ENCODE results near the gene OR2V1.
"Not testable (repeated sequence)": the region's sequence is repeated elsewhere in the genome, so short reads cannot be mapped to it uniquely, and the experiment has no call there.

Gene OR2V1, protein sequence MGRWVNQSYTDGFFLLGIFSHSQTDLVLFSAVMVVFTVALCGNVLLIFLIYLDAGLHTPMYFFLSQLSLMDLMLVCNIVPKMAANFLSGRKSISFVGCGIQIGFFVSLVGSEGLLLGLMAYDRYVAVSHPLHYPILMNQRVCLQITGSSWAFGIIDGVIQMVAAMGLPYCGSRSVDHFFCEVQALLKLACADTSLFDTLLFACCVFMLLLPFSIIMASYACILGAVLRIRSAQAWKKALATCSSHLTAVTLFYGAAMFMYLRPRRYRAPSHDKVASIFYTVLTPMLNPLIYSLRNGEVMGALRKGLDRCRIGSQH

DNA sequence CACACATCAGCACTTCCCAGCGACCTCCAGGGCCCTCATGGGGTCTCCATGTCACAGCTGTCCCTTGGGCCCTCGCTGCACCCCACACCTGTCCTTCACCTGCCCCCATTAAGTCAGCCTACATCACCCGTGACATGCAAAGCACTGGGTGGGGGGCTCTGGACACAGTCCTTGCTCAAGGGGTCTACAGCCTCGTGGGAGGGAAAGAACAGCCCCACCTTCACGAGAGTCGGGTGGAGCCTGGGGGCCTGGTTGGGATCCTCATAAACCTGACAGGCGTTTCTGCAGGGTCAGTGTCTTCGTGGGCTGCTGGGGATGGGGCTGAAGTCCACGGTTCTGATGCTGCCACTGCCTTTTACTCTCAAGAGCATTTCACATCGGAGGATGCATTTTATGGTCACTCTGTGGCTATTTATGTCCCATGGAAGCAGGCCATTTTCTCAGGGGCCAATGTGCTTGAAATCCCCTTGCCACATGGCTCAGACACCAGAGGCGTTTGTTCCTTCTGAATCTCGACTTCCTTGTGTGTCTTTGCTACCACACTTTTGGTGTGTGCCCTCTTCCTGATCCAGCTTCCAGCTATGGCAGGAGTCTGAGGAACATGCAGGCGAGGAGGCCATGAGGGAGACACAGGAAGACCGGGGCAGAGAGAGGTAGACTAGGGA is at the start of gene OR2V1:
Gene OR2V1, minus strand, starts transcription at position 338 of the 665 bp plus-strand sequence. CDS start 5,865 bp downstream, outside the sequence.
- H3K9ac ChIP-seq = no peak within 1 kb of the TSS
- 0 out of 22 replicates have a peak, but pooled peaks cover 0 to 6% (median 0%) of the 10 kb centered on the region in 11 experiments for H3K27me3 ChIP-seq
- no peak within 1 kb of the TSS for H3K27ac ChIP-seq
- peaks cover 0 to 4% (median under 1%) of the 10 kb centered on the region in 11 experiments; a peak in 8 of 22 replicates for H3K9me3 ChIP-seq (replicated peaks in 1 of 11)
- no peak for TF ChIP-seq Cebpa-rat (IDR thresholded peaks at IDR 0.05)
- no peaks in the 10 kb centered on the region for H3K36me3 ChIP-seq
- peak within 1 kb of the TSS in 9 of 11 experiments; percentile 21 to 83 (median 63); a peak in 19 of 22 replicates for H3K4me2 ChIP-seq
- peaks cover 39 to 69% (median 49%) of the 10 kb centered on the region in 10 experiments for H3K4me1 ChIP-seq
- H3K4me3 ChIP-seq = no peak within 1 kb of the TSS
- H4K20me1 ChIP-seq = no peaks in the 10 kb centered on the region

DNA sequence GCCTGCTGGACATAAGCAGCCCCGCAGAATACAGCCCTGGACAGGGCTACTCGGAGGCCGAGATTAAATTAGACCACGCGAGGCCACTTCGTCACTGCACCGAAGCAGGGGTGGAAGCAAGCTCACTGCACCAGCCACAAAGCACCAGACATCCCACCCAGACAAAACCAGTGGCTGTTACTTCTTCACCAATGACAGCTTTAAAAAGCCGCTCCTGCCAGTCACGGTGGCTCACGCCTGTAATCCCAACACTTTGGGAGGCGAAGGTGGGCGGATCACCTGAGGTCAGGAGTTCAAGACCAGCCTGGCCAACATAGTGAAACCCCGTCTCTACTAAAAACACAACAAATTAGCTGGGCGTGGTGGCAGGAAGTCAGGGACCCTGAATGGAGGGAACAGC is 46.6 kb upstream of the OR2V1 start:
- H3K4me1 ChIP-seq = peaks cover 21 to 38% (median 33%) of the 10 kb centered on the region in 10 experiments
- H3K27ac ChIP-seq; H3K4me3 ChIP-seq; H3K4me2 ChIP-seq; H3K9me3 ChIP-seq (replicated peaks in 1 of 11); H3K36me3 ChIP-seq; H4K20me1 ChIP-seq; H3K9ac ChIP-seq; H3K27me3 ChIP-seq: not testable (repeated sequence)

DNA sequence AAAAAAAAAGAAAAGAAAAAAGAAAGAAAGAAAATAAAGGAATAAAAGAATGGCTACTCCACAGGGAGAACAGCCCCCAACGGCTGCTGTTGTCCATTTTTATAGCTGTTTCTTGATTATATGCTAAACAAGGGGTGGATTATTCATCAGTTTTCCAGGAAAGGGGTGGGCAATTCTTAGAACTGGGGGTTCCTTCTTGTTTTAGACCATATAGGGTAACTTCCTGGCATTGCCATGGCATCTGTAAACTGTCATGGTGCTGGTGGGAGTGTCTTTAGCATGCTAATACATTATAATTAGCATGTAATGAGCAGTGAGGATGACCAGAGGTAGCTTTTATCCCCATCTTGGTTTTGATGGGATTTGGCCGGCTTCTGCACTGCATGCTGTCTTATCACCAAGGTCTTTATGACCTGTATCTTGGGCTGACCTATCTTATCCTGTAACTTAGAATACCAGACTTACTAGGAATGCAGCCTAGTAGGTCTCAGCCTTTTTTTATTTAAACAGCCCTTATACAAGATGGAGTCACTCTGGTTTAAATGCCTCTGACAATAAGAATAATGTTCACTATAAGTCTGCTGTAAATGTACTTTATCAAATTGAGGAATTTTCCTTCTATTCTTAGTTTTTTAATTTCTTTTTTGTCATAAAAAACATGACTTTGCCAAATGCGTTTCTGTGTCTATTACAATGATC is 45.4 kb upstream of the OR2V1 start:
- H3K36me3 ChIP-seq = no peaks in the 10 kb centered on the region
- no peaks in the 10 kb centered on the region for H3K27me3 ChIP-seq
- H4K20me1 ChIP-seq = no peaks in the 10 kb centered on the region
- H3K27ac ChIP-seq = no peak overlapping the region
- no peak for TF ChIP-seq Cebpa-rat (IDR thresholded peaks at IDR 0.05)
- H3K9me3 ChIP-seq (replicated peaks in 1 of 11) = 0 out of 22 replicates have a peak, but pooled peaks cover 0 to 6% (median 0%) of the 10 kb centered on the region in 11 experiments
- H3K4me1 ChIP-seq = peaks cover 24 to 42% (median 36%) of the 10 kb centered on the region in 10 experiments
- no peak overlapping the region for H3K4me3 ChIP-seq
- H3K9ac ChIP-seq = no peak overlapping the region
- H3K4me2 ChIP-seq = no peak overlapping the region

DNA sequence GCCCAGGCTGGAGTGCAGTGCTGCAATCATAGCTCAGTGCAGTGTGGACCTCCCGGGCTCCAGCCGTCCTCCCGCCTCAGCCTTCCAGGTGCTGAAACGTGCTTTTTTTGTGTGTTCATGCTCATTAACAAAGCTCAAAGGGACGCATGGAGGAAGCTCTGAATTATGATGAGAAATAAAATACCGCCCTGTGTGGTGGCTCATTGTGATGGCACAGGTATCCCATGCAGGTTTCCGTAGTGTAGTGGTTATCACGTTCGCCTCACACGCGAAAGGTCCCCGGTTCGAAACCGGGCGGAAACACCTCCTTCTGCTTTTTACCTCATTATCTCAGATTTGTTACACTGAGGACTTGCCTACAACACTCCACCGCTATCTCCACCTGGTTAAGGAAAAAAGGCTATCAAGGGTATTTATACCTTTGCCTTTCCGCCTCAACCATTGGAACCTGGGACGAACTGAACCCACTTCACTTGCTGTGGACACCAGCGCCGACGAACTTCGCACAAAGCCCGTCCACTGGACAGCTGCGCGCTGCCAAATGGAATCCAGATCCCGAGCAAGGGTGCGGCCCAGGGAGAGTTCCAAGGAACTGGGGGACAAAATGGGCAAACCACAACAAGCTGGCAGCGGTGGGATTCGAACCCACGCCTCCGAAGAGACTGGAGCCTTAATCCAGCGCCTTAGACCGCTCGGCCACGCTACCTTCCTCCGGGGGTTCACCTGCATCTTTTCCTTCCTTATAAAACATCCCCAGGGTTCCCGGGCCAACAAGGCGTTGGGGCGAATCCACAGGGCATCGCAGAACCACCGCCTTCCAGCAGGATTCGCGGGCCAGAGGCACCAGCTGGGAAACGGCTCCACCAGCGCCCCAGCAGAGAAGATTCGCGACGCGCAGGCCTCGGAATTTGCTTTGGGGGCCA is 42.7 kb upstream of the OR2V1 start:
- Histone ChIP-seq H3K9ac (peak overlapping the region; percentile 25 to 71 (median 63); a peak in 20 of 22 replicates), H3K4me2 (peak overlapping the region; percentile 66 to 95 (median 79)), H3K4me3 (peak overlapping the region; percentile 39 to 62 (median 53)), H3K36me3 (no peaks in the 10 kb centered on the region), H3K27me3 (peaks cover 0 to 15% (median 5%) of the 10 kb centered on the region in 11 experiments; a peak in 10 of 22 replicates), H3K4me1 (peaks cover 37 to 59% (median 50%) of the 10 kb centered on the region in 10 experiments), H3K27ac (peak overlapping the region; percentile 26 to 77 (median 71); a peak in 20 of 22 replicates), H4K20me1 (no peaks in the 10 kb centered on the region), H3K9me3 (replicated peaks in 1 of 11) (0 out of 22 replicates have a peak, but pooled peaks cover 0 to 6% (median 0%) of the 10 kb centered on the region in 11 experiments)
- no peak; a peak in 1 of 22 replicates for TF ChIP-seq Cebpa-rat (IDR thresholded peaks at IDR 0.05)

DNA sequence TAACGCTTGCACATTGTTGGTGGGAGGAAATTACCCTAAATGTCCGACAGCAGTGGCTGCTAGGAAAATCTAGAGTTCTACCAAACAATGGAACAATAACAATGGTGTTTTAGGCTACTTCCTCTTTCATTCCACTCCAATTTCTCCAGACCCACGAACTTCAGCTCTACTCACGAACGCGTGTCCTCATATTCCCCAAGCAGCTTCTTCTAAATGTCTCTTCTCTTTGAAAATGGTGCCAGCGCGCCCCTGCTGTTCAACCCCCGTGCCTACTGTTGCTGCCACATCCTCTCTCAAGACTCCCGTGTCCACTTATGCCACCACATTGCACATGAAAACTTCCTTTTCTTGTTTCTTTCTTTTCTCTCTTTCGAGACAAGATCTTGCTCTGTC is 42.1 kb upstream of the OR2V1 start:
- peak overlapping the region; percentile 66 to 95 (median 79) for H3K4me2 ChIP-seq

DNA sequence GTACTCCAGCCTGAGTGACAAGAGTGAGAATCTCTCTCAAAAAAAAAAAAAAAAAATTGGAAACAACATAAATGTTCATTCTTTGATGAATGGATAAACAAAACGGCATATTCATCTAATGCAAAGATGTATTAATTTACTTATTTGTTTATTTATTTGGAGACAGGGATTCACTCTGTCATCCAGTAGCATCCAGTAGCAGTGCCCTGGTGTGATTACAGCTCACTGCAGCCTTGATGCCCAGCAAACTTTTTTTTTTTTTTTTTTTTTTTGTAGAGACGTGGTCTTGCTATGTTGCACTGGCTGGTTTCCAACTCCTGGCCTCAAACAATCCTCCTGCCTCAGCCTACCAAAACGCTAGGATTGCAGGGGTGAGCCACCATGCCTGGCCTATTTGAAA is 40.8 kb upstream of the OR2V1 start:
- Histone ChIP-seq H3K27me3 (peaks cover 0 to 20% (median 5%) of the 10 kb centered on the region in 11 experiments; a peak in 10 of 22 replicates), H3K4me1 (peaks cover 55 to 78% (median 69%) of the 10 kb centered on the region in 10 experiments), H3K36me3 (no peaks in the 10 kb centered on the region), H3K9me3 (replicated peaks in 1 of 11) (0 out of 22 replicates have a peak, but pooled peaks cover 0 to 6% (median 0%) of the 10 kb centered on the region in 11 experiments), H3K9ac (no peak overlapping the region), H3K4me2 (peak overlapping the region in 10 of 11 experiments; percentile 66 to 86 (median 79); a peak in 18 of 22 replicates), H3K27ac (peak overlapping the region in 4 of 11 experiments; percentile 31 to 36 (median 36); a peak in 1 of 22 replicates), H3K4me3 (no peak overlapping the region), H4K20me1 (no peaks in the 10 kb centered on the region)
- TF ChIP-seq Cebpa-rat (IDR thresholded peaks at IDR 0.05) = no peak

More for the DNA sequence above, 42.1 kb upstream of the OR2V1 start:
- Histone ChIP-seq H3K36me3 (no peaks in the 10 kb centered on the region), H3K27me3 (peaks cover 0 to 20% (median 5%) of the 10 kb centered on the region in 11 experiments; a peak in 10 of 22 replicates), H3K4me3 (peak overlapping the region; percentile 39 to 62 (median 53)), H3K9ac (peak overlapping the region; percentile 25 to 71 (median 63); a peak in 20 of 22 replicates), H3K27ac (peak overlapping the region; percentile 26 to 77 (median 71); a peak in 21 of 22 replicates), H3K4me1 (peaks cover 44 to 66% (median 57%) of the 10 kb centered on the region in 10 experiments), H4K20me1 (no peaks in the 10 kb centered on the region), H3K9me3 (replicated peaks in 1 of 11) (0 out of 22 replicates have a peak, but pooled peaks cover 0 to 6% (median 0%) of the 10 kb centered on the region in 11 experiments)
- no peak for TF ChIP-seq Cebpa-rat (IDR thresholded peaks at IDR 0.05)

DNA sequence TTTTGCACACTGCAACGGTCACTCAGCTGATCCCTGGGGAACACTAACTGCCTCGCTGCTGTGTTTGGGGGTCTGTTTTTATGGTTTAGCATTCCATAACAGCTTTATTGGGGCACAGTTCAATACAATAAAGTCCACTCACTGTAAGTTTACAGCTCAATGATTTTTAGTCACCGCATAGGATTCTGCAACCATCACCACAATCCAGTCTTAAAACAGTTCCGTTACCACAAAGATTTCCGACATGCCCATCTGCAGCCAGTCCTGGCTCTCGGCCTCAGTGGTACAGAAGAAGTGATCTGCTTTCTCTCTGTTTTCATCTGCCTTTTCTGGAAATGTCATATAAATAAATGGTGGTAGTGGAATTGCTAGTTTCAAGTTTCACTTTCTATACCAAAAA is 40.0 kb upstream of the OR2V1 start:
- Histone ChIP-seq H3K36me3 (no peaks in the 10 kb centered on the region), H3K4me3 (no peak overlapping the region), H3K4me1 (peaks cover 57 to 86% (median 76%) of the 10 kb centered on the region in 10 experiments), H3K27me3 (peaks cover 0 to 20% (median 5%) of the 10 kb centered on the region in 11 experiments; a peak in 10 of 22 replicates), H4K20me1 (no peaks in the 10 kb centered on the region), H3K9ac (no peak overlapping the region), H3K9me3 (replicated peaks in 1 of 11) (0 out of 22 replicates have a peak, but pooled peaks cover 0 to 6% (median 0%) of the 10 kb centered on the region in 11 experiments), H3K4me2 (peak overlapping the region; percentile 45 to 86 (median 79); a peak in 21 of 22 replicates), H3K27ac (peak overlapping the region in 3 of 11 experiments; percentile 31 to 36 (median 33); a peak in 3 of 22 replicates)
- peak in 6 of 11 experiments; percentile 32 to 70 (median 48); a peak in 6 of 22 replicates for TF ChIP-seq Cebpa-rat (IDR thresholded peaks at IDR 0.05)

Data from BLaER1 treated with 17β-estradiol and CSF1 and Interleukin-3, amounts not matched to agents 10 nM and 100 nM (cell line).